ENCODE measurements around the gene CSF3R.

CSF3R gene

GRCh38 chr1:36482724-36483388, at the start of gene CSF3R:
TSS of gene CSF3R (minus strand) at chr1:36482913. CDS start at chr1:36479496, 3,417 bp downstream.
- H3K27me3 ChIP-seq (ENCODE audit: insufficient read depth, low read length): peaks cover 18% of the 10 kb centered on the region
- H3K4me1 ChIP-seq (ENCODE audit: insufficient read depth, low read length): peaks cover 3% of the 10 kb centered on the region
- no peaks in the 10 kb centered on the region for H3K9me3 ChIP-seq (ENCODE audit: low read length)
- H3K36me3 ChIP-seq (ENCODE audit: insufficient read depth, low read length): no peaks in the 10 kb centered on the region
- H3K4me3 ChIP-seq (ENCODE audit: low read length): no peak within 1 kb of the TSS
- peak within 1 kb of the TSS; percentile 19 for H2AFZ ChIP-seq (ENCODE audit: low read depth, low read length)

- H3K36me3 ChIP-seq (ENCODE audit: insufficient read depth, low read length): no peaks in the 10 kb centered on the region
- no peaks in the 10 kb centered on the region for H3K9me3 ChIP-seq (ENCODE audit: low read length)
- peaks cover 3% of the 10 kb centered on the region for H3K27me3 ChIP-seq (ENCODE audit: insufficient read depth, low read length)
- no peaks in the 10 kb centered on the region for H3K4me1 ChIP-seq (ENCODE audit: insufficient read depth, low read length)
- no peak overlapping the region for H3K4me3 ChIP-seq (ENCODE audit: low read length)
- no peak overlapping the region for H2AFZ ChIP-seq (ENCODE audit: low read depth, low read length)
Measured at GRCh38 chr1:36531833-36532232, 49.1 kb upstream of the CSF3R start.

GRCh38 chr1:36530791-36531190, 48.1 kb upstream of the CSF3R start:
- Histone ChIP-seq H3K9me3 (ENCODE audit: low read length) (no peaks in the 10 kb centered on the region), H3K4me1 (ENCODE audit: insufficient read depth, low read length) (no peaks in the 10 kb centered on the region), H3K36me3 (ENCODE audit: insufficient read depth, low read length) (no peaks in the 10 kb centered on the region), H3K4me3 (ENCODE audit: low read length) (no peak overlapping the region), H3K27me3 (ENCODE audit: insufficient read depth, low read length) (peaks cover 3% of the 10 kb centered on the region), H2AFZ (ENCODE audit: low read depth, low read length) (no peak overlapping the region)

GRCh38 chr1:36530261-36530660, 47.5 kb upstream of the CSF3R start:
- Histone ChIP-seq H3K9me3 (ENCODE audit: low read length) (no peaks in the 10 kb centered on the region), H3K4me3 (ENCODE audit: low read length) (no peak overlapping the region), H2AFZ (ENCODE audit: low read depth, low read length) (no peak overlapping the region), H3K4me1 (ENCODE audit: insufficient read depth, low read length) (no peaks in the 10 kb centered on the region), H3K36me3 (ENCODE audit: insufficient read depth, low read length) (no peaks in the 10 kb centered on the region), H3K27me3 (ENCODE audit: insufficient read depth, low read length) (peaks cover 3% of the 10 kb centered on the region)

GRCh38 chr1:36529769-36530260, 47.1 kb upstream of the CSF3R start:
- peaks cover 3% of the 10 kb centered on the region for H3K27me3 ChIP-seq (ENCODE audit: insufficient read depth, low read length)

GRCh38 chr1:36528361-36529349, 45.9 kb upstream of the CSF3R start:
- H3K27me3 ChIP-seq (ENCODE audit: insufficient read depth, low read length): no peaks in the 10 kb centered on the region
- no peaks in the 10 kb centered on the region for H3K36me3 ChIP-seq (ENCODE audit: insufficient read depth, low read length)
- H3K4me3 ChIP-seq (ENCODE audit: low read length): no peak overlapping the region
- H3K9me3 ChIP-seq (ENCODE audit: low read length): no peaks in the 10 kb centered on the region
- no peak overlapping the region for H2AFZ ChIP-seq (ENCODE audit: low read depth, low read length)
- H3K4me1 ChIP-seq (ENCODE audit: insufficient read depth, low read length): no peaks in the 10 kb centered on the region

More at GRCh38 chr1:36529769-36530260, 47.1 kb upstream of the CSF3R start:
- Histone ChIP-seq H3K4me1 (ENCODE audit: insufficient read depth, low read length) (no peaks in the 10 kb centered on the region), H2AFZ (ENCODE audit: low read depth, low read length) (no peak overlapping the region), H3K9me3 (ENCODE audit: low read length) (no peaks in the 10 kb centered on the region), H3K36me3 (ENCODE audit: insufficient read depth, low read length) (no peaks in the 10 kb centered on the region), H3K4me3 (ENCODE audit: low read length) (no peak overlapping the region)

GRCh38 chr1:36525166-36525565, 42.5 kb upstream of the CSF3R start:
- H3K9me3 ChIP-seq (ENCODE audit: low read length): no peaks in the 10 kb centered on the region
- no peaks in the 10 kb centered on the region for H3K27me3 ChIP-seq (ENCODE audit: insufficient read depth, low read length)
- H2AFZ ChIP-seq (ENCODE audit: low read depth, low read length): no peak overlapping the region
- H3K4me1 ChIP-seq (ENCODE audit: insufficient read depth, low read length): no peaks in the 10 kb centered on the region
- H3K4me3 ChIP-seq (ENCODE audit: low read length): no peak overlapping the region
- H3K36me3 ChIP-seq (ENCODE audit: insufficient read depth, low read length): no peaks in the 10 kb centered on the region

- Histone ChIP-seq H3K36me3 (ENCODE audit: insufficient read depth, low read length) (no peaks in the 10 kb centered on the region), H3K4me3 (ENCODE audit: low read length) (no peak overlapping the region), H3K9me3 (ENCODE audit: low read length) (no peaks in the 10 kb centered on the region), H3K4me1 (ENCODE audit: insufficient read depth, low read length) (no peaks in the 10 kb centered on the region), H2AFZ (ENCODE audit: low read depth, low read length) (no peak overlapping the region), H3K27me3 (ENCODE audit: insufficient read depth, low read length) (peaks cover 2% of the 10 kb centered on the region)
Measured at GRCh38 chr1:36524359-36525062, 41.8 kb upstream of the CSF3R start.

- H3K4me3 ChIP-seq (ENCODE audit: low read length): no peak overlapping the region
- no peaks in the 10 kb centered on the region for H3K36me3 ChIP-seq (ENCODE audit: insufficient read depth, low read length)
- H3K27me3 ChIP-seq (ENCODE audit: insufficient read depth, low read length): peaks cover 3% of the 10 kb centered on the region
- H3K4me1 ChIP-seq (ENCODE audit: insufficient read depth, low read length): no peaks in the 10 kb centered on the region
- no peaks in the 10 kb centered on the region for H3K9me3 ChIP-seq (ENCODE audit: low read length)
- no peak overlapping the region for H2AFZ ChIP-seq (ENCODE audit: low read depth, low read length)
Measured at GRCh38 chr1:36523850-36524249, 41.1 kb upstream of the CSF3R start.

GRCh38 chr1:36523230-36523495, 40.5 kb upstream of the CSF3R start:
- Histone ChIP-seq H3K9me3 (ENCODE audit: low read length) (no peaks in the 10 kb centered on the region), H3K27me3 (ENCODE audit: insufficient read depth, low read length) (peaks cover 3% of the 10 kb centered on the region), H3K4me1 (ENCODE audit: insufficient read depth, low read length) (no peaks in the 10 kb centered on the region), H3K4me3 (ENCODE audit: low read length) (no peak overlapping the region), H3K36me3 (ENCODE audit: insufficient read depth, low read length) (no peaks in the 10 kb centered on the region), H2AFZ (ENCODE audit: low read depth, low read length) (no peak overlapping the region)

- peaks cover 3% of the 10 kb centered on the region for H3K27me3 ChIP-seq (ENCODE audit: insufficient read depth, low read length)
- no peak overlapping the region for H3K4me3 ChIP-seq (ENCODE audit: low read length)
- no peak overlapping the region for H2AFZ ChIP-seq (ENCODE audit: low read depth, low read length)
- H3K4me1 ChIP-seq (ENCODE audit: insufficient read depth, low read length): no peaks in the 10 kb centered on the region
- no peaks in the 10 kb centered on the region for H3K9me3 ChIP-seq (ENCODE audit: low read length)
- no peaks in the 10 kb centered on the region for H3K36me3 ChIP-seq (ENCODE audit: insufficient read depth, low read length)
Measured at GRCh38 chr1:36522461-36523229, 39.9 kb upstream of the CSF3R start.

- Histone ChIP-seq H2AFZ (ENCODE audit: low read depth, low read length) (no peak overlapping the region), H3K27me3 (ENCODE audit: insufficient read depth, low read length) (peaks cover 7% of the 10 kb centered on the region), H3K36me3 (ENCODE audit: insufficient read depth, low read length) (no peaks in the 10 kb centered on the region), H3K4me3 (ENCODE audit: low read length) (no peak overlapping the region), H3K9me3 (ENCODE audit: low read length) (no peaks in the 10 kb centered on the region), H3K4me1 (ENCODE audit: insufficient read depth, low read length) (no peaks in the 10 kb centered on the region)
Measured at GRCh38 chr1:36522021-36522420, 39.3 kb upstream of the CSF3R start.
